Upper lobe of left lung (tissue), 4 donors: Measurements from ENCODE around the gene GSN.

Experiments used
- POLR2A ChIP-seq, 4 donors: fragments of 450-650 bp; IDR thresholded peaks; one replicate each; pipeline ENCODE4 v1.5.1; 2016 to 2017; ENCODE audit warnings: antibody characterized with exemption in 4 of 4, mild to moderate bottlenecking in 2 of 4
- TF ChIP-seq, protein P1 (sequence below), 6 experiments: fragments of 450-650 bp in 4 of 6; fragments of 200-600 bp in 2 of 6; sonication (generic) in 2 of 6; IDR thresholded peaks; one replicate each; pipeline ENCODE4 v1.5.1; 2016 to 2019; ENCODE audit warnings: antibody characterized with exemption in 6 of 6

DNA sequence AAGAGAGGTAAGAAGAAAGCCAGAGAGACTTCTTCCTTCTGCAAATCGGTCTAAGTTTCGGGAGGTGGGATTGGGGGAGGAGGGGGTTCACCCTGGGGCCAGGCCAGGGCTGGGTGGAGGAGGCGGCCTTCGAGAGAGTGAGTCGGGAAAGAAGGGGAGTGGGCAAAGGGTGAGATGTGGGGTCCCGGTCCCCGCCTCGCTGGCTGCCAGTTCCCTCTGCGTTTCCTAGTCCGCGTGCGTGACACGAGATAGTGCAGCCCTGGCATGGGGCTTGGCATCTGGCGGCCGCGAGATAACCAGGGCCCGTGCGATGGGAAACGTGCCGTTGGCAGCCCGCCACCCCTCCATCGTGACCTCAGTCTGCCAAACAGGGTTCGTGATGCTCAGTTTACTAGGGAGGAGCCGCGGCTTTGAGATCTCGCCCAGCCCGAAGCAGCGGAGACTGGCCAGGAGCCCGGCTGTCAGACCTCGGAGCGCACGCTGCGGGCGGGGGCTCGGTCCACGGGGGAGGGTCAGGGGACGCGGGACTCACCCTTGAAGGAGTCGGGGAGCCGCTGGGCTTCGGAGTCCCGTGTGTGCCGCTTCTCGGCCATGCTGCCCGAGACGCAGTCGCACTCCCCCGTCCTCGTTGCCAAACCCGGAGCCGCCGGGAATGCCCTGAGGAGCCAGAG, 101.8 kb downstream of the GSN start, which contains the start of gene STOM:
- TF ChIP-seq, protein P1, sequence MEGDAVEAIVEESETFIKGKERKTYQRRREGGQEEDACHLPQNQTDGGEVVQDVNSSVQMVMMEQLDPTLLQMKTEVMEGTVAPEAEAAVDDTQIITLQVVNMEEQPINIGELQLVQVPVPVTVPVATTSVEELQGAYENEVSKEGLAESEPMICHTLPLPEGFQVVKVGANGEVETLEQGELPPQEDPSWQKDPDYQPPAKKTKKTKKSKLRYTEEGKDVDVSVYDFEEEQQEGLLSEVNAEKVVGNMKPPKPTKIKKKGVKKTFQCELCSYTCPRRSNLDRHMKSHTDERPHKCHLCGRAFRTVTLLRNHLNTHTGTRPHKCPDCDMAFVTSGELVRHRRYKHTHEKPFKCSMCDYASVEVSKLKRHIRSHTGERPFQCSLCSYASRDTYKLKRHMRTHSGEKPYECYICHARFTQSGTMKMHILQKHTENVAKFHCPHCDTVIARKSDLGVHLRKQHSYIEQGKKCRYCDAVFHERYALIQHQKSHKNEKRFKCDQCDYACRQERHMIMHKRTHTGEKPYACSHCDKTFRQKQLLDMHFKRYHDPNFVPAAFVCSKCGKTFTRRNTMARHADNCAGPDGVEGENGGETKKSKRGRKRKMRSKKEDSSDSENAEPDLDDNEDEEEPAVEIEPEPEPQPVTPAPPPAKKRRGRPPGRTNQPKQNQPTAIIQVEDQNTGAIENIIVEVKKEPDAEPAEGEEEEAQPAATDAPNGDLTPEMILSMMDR (IDR thresholded peaks at IDR 0.05), result peak in 1 of 6 experiments; percentile 3
- peak; percentile 97 to 100 (median 98) for TF ChIP-seq POLR2A (IDR thresholded peaks at IDR 0.05)
